Type B pancreatic cell (in vitro differentiated cells): ENCODE results near the gene VPS13D. TPM values are rescaled to one million over a fixed set of nuclear protein-coding genes. Genes with fewer than 3 reads are reported as not detected.
"Not testable (repeated sequence)": the region's sequence is repeated elsewhere in the genome, so short reads cannot be mapped to it uniquely, and the experiment has no call there.

Experiments used
- DNase-seq: peaks from one replicate; pipeline ENCODE4 v3.0.0; 2021; ENCODE audit warnings: mixed read lengths; ENCODE audit not compliant: unreplicated experiment; ENCODE audit errors: extremely low spot score
- H3K27ac Mint-ChIP-seq: 2 replicates; pipeline ENCODE4 v1.8.0; 2021; ENCODE audit warnings: mild to moderate bottlenecking, mixed read lengths
- H3K27me3 Mint-ChIP-seq: 2 replicates; pipeline ENCODE4 v1.8.0; 2021; ENCODE audit warnings: mixed read lengths
- H3K36me3 Mint-ChIP-seq: 2 replicates; pipeline ENCODE4 v1.8.0; 2021; ENCODE audit warnings: mixed read lengths
- H3K4me1 Mint-ChIP-seq: one replicate; pipeline ENCODE4 v1.8.0; 2021; ENCODE audit warnings: mixed read lengths; ENCODE audit not compliant: unreplicated experiment
- H3K4me3 Mint-ChIP-seq: 2 replicates; pipeline ENCODE4 v1.8.0; 2021; ENCODE audit warnings: mild to moderate bottlenecking, mixed read lengths
- H3K9me3 Mint-ChIP-seq: 2 replicates; pipeline ENCODE4 v1.8.0; 2021; ENCODE audit warnings: mixed read lengths
- CTCF ChIP-seq: fragments of 200-600 bp; sonication (generic); conservative IDR thresholded peaks from 2 replicates; pipeline ENCODE4 v1.5.0; 2021; ENCODE audit warnings: antibody characterized with exemption, mild to moderate bottlenecking
- total RNA-seq: library from RNA; stranded (reverse); gene quantifications from 2 replicates; pipeline ENCODE4 v1.2.1, GENCODE V29; 2021; ENCODE audit warnings: low replicate concordance

The VPS13D gene
- total RNA-seq, 1 donor from 2014 or later: 43.4 TPM

GRCh38 chr1:12386130-12386529 is 156.3 kb downstream of the VPS13D start:
- H3K9me3 Mint-ChIP-seq: peaks cover 29% of the 10 kb centered on the region
- no peak for DNase-seq
- no peak for TF ChIP-seq CTCF

GRCh38 chr1:12387641-12388040 is 157.8 kb downstream of the VPS13D start:
- Mint-ChIP-seq H3K9me3 (peaks cover 28% of the 10 kb centered on the region), H3K27ac (no peak overlapping the region), H3K4me3 (no peak overlapping the region), H3K4me1 (peaks cover 3% of the 10 kb centered on the region), H3K27me3 (no peaks in the 10 kb centered on the region), H3K36me3 (peaks cover 80% of the 10 kb centered on the region)
- DNase-seq: no peak
- no peak for TF ChIP-seq CTCF

More at GRCh38 chr1:12386130-12386529, 156.3 kb downstream of the VPS13D start:
- Mint-ChIP-seq H3K36me3 (peaks cover 81% of the 10 kb centered on the region), H3K4me1 (peaks cover 14% of the 10 kb centered on the region), H3K27me3 (no peaks in the 10 kb centered on the region), H3K27ac (peak overlapping the region; percentile 74), H3K4me3 (peak overlapping the region; percentile 32)

GRCh38 chr1:12390296-12390695 is 160.5 kb downstream of the VPS13D start:
- H3K36me3 Mint-ChIP-seq: peaks cover 70% of the 10 kb centered on the region
- not testable (repeated sequence) for DNase-seq, H3K27ac Mint-ChIP-seq, H3K4me1 Mint-ChIP-seq, H3K4me3 Mint-ChIP-seq, H3K27me3 Mint-ChIP-seq
- peaks cover 18% of the 10 kb centered on the region for H3K9me3 Mint-ChIP-seq

GRCh38 chr1:12397462-12398450 is 167.9 kb downstream of the VPS13D start:
- peaks cover 34% of the 10 kb centered on the region for H3K36me3 Mint-ChIP-seq
- no peaks in the 10 kb centered on the region for H3K27me3 Mint-ChIP-seq
- H3K4me3 Mint-ChIP-seq: no peak overlapping the region
- peaks cover 35% of the 10 kb centered on the region for H3K4me1 Mint-ChIP-seq
- no peak overlapping the region for H3K27ac Mint-ChIP-seq
- TF ChIP-seq CTCF: no peak
- DNase-seq: no peak
- H3K9me3 Mint-ChIP-seq: peaks cover 7% of the 10 kb centered on the region

- peaks cover 34% of the 10 kb centered on the region for H3K36me3 Mint-ChIP-seq
- H3K27ac Mint-ChIP-seq: no peak overlapping the region
- no peak overlapping the region for H3K4me3 Mint-ChIP-seq
- DNase-seq: no peak
- peaks cover 7% of the 10 kb centered on the region for H3K9me3 Mint-ChIP-seq
- peaks cover 38% of the 10 kb centered on the region for H3K4me1 Mint-ChIP-seq
- no peaks in the 10 kb centered on the region for H3K27me3 Mint-ChIP-seq
- no peak for TF ChIP-seq CTCF
Observed at GRCh38 chr1:12398479-12398878, 168.6 kb downstream of the VPS13D start.

GRCh38 chr1:12400027-12400693 is 170.3 kb downstream of the VPS13D start:
- Mint-ChIP-seq H3K27me3 (no peaks in the 10 kb centered on the region), H3K4me3 (no peak overlapping the region), H3K4me1 (peaks cover 44% of the 10 kb centered on the region), H3K27ac (peak overlapping the region; percentile 4), H3K36me3 (peaks cover 39% of the 10 kb centered on the region), H3K9me3 (peaks cover 7% of the 10 kb centered on the region)
- no peak for DNase-seq
- no peak for TF ChIP-seq CTCF
